ENCODE results near the gene C22orf23. TPM values are rescaled to one million over a fixed set of nuclear protein-coding genes. Genes with fewer than 3 reads are reported as not detected.

The C22orf23 gene
- total and polyA plus RNA-seq, 10 of the 15 experiments (the other 5 are each of a cell fraction or from before 2014, with no cell fraction given): 0.04 to 0.38 (median 0.11) TPM; not detected in 5

DNA sequence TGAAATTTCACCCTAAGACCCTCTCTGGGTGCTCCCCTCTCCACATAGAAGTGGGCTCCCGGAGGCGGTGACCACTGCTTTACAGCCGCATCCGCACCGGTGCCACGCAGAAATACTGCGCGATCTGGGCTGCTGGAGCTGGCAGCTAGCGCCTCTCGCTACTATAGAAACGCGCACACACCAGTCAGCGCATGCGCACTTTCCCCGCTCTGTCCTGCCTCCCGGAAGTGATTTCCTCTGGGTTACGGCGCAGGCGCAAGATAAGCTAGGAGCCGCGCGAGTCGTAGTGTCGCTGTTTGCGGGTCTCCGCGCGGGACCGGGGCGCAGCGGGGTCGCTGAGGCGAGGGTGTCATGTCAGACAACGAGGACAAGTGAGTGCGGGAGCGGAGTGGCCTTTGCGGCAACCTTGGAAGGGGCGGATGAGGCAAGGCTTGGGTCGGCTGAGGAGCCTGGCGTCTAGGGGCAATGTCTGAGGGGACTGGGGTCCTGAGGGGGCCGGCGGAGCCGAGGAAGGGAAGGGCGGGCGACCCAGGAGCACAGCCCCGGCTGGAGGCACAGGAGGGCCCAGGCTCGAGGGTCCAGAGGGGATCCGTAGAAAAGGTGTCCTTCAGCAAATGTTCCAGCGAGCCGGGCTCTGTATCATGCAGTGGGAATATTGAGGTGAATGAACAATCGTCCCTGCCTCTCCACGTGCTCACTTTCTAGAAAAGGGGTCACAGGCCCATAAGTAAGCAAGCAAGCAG, at the start of gene C22orf23, which contains the start of gene POLR2F (continued):
- no peak for TF ChIP-seq KLF5 (IDR thresholded peaks at IDR 0.05; ENCODE audit: partially characterized antibody)
- TF ChIP-seq ELK1 (IDR thresholded peaks at IDR 0.05; ENCODE audit: low read depth, low read length): peak; percentile 36; the same call in 1 of the 2 replicates
- TF ChIP-seq ETV6 (conservative IDR thresholded peaks at IDR 0.05 in 1 of 2, IDR thresholded peaks at IDR 0.05 in 1 of 2; ENCODE audit: borderline replicate concordance in 1 of 2, low read depth in 1 of 2): no peak
- no peak for TF ChIP-seq ZBTB33 (IDR thresholded peaks at IDR 0.05)
- 0 out of 2 replicates have a peak, but pooled peaks have one; percentile 73 for TF ChIP-seq BACH1 (IDR thresholded peaks at IDR 0.05; ENCODE audit: borderline replicate concordance)
- no peak for TF ChIP-seq CBX5 (IDR thresholded peaks at IDR 0.05; ENCODE audit: low read depth)

DNA sequence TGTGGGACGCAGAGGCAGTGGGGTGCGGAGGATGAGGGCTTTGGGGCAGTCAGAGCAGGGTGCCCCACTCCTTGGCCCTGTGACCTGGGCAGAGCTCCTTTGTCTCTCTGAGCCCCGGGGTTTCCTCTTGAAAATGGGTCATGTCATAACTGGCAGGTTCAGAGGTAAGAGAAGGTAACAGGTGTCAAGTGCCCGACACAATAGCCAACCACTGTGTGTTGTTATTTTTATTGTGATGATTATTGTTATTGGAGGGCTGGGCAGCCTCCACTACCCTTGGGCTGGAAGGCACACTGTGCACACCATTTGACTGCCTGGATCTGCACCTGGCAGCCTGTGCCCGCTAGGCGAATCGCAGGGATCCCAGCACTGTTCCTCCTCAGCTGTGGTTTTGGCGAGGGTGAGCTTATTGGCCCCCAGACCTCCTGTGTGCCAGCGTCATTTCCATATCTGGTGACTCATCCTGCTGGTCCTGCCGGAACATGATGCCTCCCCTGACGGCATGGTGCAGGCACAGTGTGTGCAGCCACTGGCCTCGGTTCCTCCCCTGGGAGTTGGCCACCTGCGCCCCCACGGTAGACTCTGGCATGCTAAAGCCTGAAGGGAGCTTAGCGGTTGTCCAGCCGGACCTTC, 46.4 kb upstream of the C22orf23 start:
- Histone ChIP-seq H3K4me3 (no peak overlapping the region), H3K27ac (ENCODE audit: control insufficient read depth, insufficient read depth) (no peak overlapping the region), H3K9ac (ENCODE audit: control insufficient read depth, insufficient read depth, low read length) (no peak overlapping the region), H4K20me1 (ENCODE audit: control insufficient read depth, insufficient read depth) (no peaks in the 10 kb centered on the region), H2AFZ (ENCODE audit: control insufficient read depth, low read depth, low read length) (no peak overlapping the region), H3K4me2 (ENCODE audit: control insufficient read depth, insufficient read depth) (no peak overlapping the region), H3K79me2 (ENCODE audit: control insufficient read depth, insufficient read depth, low read length) (no peaks in the 10 kb centered on the region), H3K27me3 (replicated peaks in 1 of 2; ENCODE audit: control insufficient read depth in 2 of 2, insufficient read depth in 2 of 2, low read length in 1 of 2) (no peaks in the 10 kb centered on the region; a peak in 1 of 4 replicates), H3K36me3 (ENCODE audit: control insufficient read depth in 2 of 2, insufficient read depth in 2 of 2, low read length in 1 of 2) (no peaks in the 10 kb centered on the region), H3K4me1 (ENCODE audit: control insufficient read depth, insufficient read depth, low read length) (no peaks in the 10 kb centered on the region), H3K9me3 (replicated peaks; ENCODE audit: control insufficient read depth, insufficient read depth, low read length) (no peaks in the 10 kb centered on the region)
- BruUV-seq (replicated peaks): no TSS peak
- TF ChIP-seq ASH2L (IDR thresholded peaks at IDR 0.05; ENCODE audit: borderline replicate concordance, low read depth): no peak
- TF ChIP-seq SMARCA5 (IDR thresholded peaks at IDR 0.05): no peak
- no peak for TF ChIP-seq FOXK2 (IDR thresholded peaks at IDR 0.05)
- TF ChIP-seq CEBPZ (IDR thresholded peaks at IDR 0.05; ENCODE audit: low read depth, low read length): no peak
- DNase-seq (ENCODE audit: low read depth, low spot score) (no peak), FAIRE-seq (no peak), ATAC-seq (peak; percentile 56)
- intact Hi-C loops (cut with micrococcal nuclease; ENCODE audit: unreplicated experiment) (no loop called here), in situ Hi-C loops (cut with MboI) (no loop called here)
- ChIA-PET RAD21 (ENCODE audit: unreplicated experiment) (no interaction called here), CTCF (no interaction called here), POLR2A (interaction anchor here (0.7 kb wide), 1 partner anchor 182 kb away, joined by 3 read pairs; the partner anchor contains the start of gene PLA2G6), SMC1A (ENCODE audit: uncharacterized antibody, unreplicated experiment) (no interaction called here)
- 25% methylated on average over 16 of the region's 16 CpGs for WGBS (ENCODE audit: insufficient coverage, insufficient replicate concordance, low lambda C conversion rate, missing lambda C conversion rate)

Measured in GM12878 (cell line).